ENCODE data around the gene ADAMTS3.

ADAMTS3 gene

DNA sequence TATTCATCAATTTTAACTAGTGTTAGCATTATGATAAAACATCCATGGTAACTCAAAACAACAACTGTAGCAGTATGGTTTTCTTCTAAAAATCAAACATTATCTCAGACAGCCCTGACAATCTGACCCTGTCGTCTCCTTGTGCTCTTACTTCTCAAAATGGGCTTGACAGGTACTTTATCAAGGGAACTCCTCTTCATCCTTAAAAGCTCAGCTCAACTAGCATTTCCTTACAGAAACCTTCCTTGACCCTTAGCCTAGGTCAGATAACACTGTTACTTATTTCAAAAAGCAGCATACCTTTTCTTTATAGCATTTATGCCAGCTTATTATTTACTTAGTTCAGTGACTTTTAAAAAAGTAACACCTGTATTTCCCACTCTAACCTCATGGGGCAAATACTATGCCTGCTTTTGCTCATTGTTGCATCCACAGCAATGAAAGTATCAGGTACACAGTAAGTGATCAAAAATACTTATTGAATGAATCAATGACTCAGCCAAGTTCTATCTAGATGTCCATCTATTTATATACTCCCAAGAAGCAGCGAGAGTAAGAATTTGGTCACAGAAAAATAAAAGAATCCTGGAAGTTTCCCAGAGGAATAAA, 41.9 kb downstream of the ADAMTS3 start:
- Histone ChIP-seq H3K4me2 (ENCODE audit: insufficient read depth, low read length, poor library complexity, severe bottlenecking) (no peak overlapping the region), H3K36me3 (replicated peaks in 1 of 2; ENCODE audit: control insufficient read depth in 2 of 2, insufficient read depth in 2 of 2, low read length in 2 of 2) (no peaks in the 10 kb centered on the region), H3K23ac (ENCODE audit: low read depth, low read length, poor library complexity) (no peak overlapping the region), H3K9ac (ENCODE audit: low read depth, low read length, poor library complexity) (no peak overlapping the region), H3K18ac (ENCODE audit: low read length) (no peak overlapping the region), H3K14ac (ENCODE audit: low read length) (no peak overlapping the region), H4K8ac (ENCODE audit: low read depth, low read length) (no peak overlapping the region), H3K4me3 (ENCODE audit: low read length in 2 of 2) (no peak overlapping the region), H2AK5ac (ENCODE audit: low read depth, low read length) (no peak overlapping the region), H2AFZ (ENCODE audit: low read length) (no peak overlapping the region), H4K91ac (ENCODE audit: low read depth, low read length, poor library complexity) (no peak overlapping the region), H3K9me3 (replicated peaks in 1 of 2; ENCODE audit: control insufficient read depth in 2 of 2, insufficient read depth in 1 of 2, low read depth in 1 of 2, low read length in 2 of 2) (no peaks in the 10 kb centered on the region), H2BK12ac (ENCODE audit: low read length) (no peak overlapping the region), H3K79me1 (ENCODE audit: low read depth, low read length) (no peaks in the 10 kb centered on the region), H2BK120ac (ENCODE audit: low read depth, low read length) (no peak overlapping the region), H2BK15ac (ENCODE audit: low read length) (no peak overlapping the region), H3K27me3 (ENCODE audit: control insufficient read depth in 3 of 3, insufficient read depth in 3 of 3, low read depth in 1 of 3, low read length in 3 of 3) (no peaks in the 10 kb centered on the region), H3K4me1 (ENCODE audit: control insufficient read depth in 2 of 2, insufficient read depth in 1 of 2, low read depth in 1 of 2, low read length in 2 of 2) (peaks cover 0 to 1% of the 10 kb centered on the region in 2 donors), H3K4ac (ENCODE audit: low read length) (no peak overlapping the region), H3K27ac (replicated peaks; ENCODE audit: low read length) (no peak overlapping the region), H2BK5ac (ENCODE audit: low read length) (no peak overlapping the region)
- WGBS, 2 donors (ENCODE audit: extremely low coverage in 2 of 2, insufficient read length in 2 of 2, insufficient replicate concordance in 1 of 2): no CpG with 5 or more reads among the region's 2 CpGs
- DNase-seq (ENCODE audit: low spot score): no peak

DNA sequence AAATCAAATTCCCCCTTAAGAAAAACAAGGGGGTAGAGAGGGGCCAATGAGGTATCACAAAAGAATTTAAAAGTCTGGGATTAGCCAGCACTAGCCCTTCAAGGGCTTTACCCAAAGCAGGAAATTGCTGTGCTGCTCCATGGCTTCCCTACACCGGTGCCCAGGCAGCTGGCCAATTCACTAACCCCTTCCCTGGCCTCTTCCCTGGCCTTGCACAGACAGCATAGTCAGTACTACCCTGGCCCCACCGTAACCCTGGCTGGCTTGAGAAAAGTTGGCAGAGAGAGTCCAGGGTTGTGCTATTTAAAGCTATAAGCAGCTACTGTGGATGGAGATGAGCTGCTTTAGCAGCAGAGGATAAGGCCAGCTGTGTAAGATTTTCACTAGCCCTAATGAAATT, 43.1 kb downstream of the ADAMTS3 start:
- no peak for DNase-seq (ENCODE audit: low spot score)
- Histone ChIP-seq H3K18ac (ENCODE audit: low read length) (no peak overlapping the region), H4K91ac (ENCODE audit: low read depth, low read length, poor library complexity) (no peak overlapping the region), H3K4me3 (ENCODE audit: low read length in 2 of 2) (no peak overlapping the region), H3K27ac (replicated peaks; ENCODE audit: low read length) (no peak overlapping the region), H3K27me3 (ENCODE audit: control insufficient read depth in 3 of 3, insufficient read depth in 3 of 3, low read depth in 1 of 3, low read length in 3 of 3) (no peaks in the 10 kb centered on the region), H2BK120ac (ENCODE audit: low read depth, low read length) (no peak overlapping the region), H3K4me2 (ENCODE audit: insufficient read depth, low read length, poor library complexity, severe bottlenecking) (no peak overlapping the region), H3K14ac (ENCODE audit: low read length) (no peak overlapping the region), H2BK15ac (ENCODE audit: low read length) (no peak overlapping the region), H3K36me3 (replicated peaks in 1 of 2; ENCODE audit: control insufficient read depth in 2 of 2, insufficient read depth in 2 of 2, low read length in 2 of 2) (no peaks in the 10 kb centered on the region), H2AFZ (ENCODE audit: low read length) (no peak overlapping the region), H3K23ac (ENCODE audit: low read depth, low read length, poor library complexity) (no peak overlapping the region), H2BK5ac (ENCODE audit: low read length) (no peak overlapping the region), H3K9me3 (replicated peaks in 1 of 2; ENCODE audit: control insufficient read depth in 2 of 2, insufficient read depth in 1 of 2, low read depth in 1 of 2, low read length in 2 of 2) (no peaks in the 10 kb centered on the region), H2AK5ac (ENCODE audit: low read depth, low read length) (no peak overlapping the region), H3K4me1 (ENCODE audit: control insufficient read depth in 2 of 2, insufficient read depth in 1 of 2, low read depth in 1 of 2, low read length in 2 of 2) (peaks cover 0 to 1% of the 10 kb centered on the region in 2 donors), H3K4ac (ENCODE audit: low read length) (no peak overlapping the region), H3K79me1 (ENCODE audit: low read depth, low read length) (no peaks in the 10 kb centered on the region), H3K9ac (ENCODE audit: low read depth, low read length, poor library complexity) (no peak overlapping the region), H2BK12ac (ENCODE audit: low read length) (no peak overlapping the region), H4K8ac (ENCODE audit: low read depth, low read length) (no peak overlapping the region)
- WGBS, 2 donors (ENCODE audit: extremely low coverage in 2 of 2, insufficient read length in 2 of 2, insufficient replicate concordance in 1 of 2): no CpG with 5 or more reads among the region's 2 CpGs

DNA sequence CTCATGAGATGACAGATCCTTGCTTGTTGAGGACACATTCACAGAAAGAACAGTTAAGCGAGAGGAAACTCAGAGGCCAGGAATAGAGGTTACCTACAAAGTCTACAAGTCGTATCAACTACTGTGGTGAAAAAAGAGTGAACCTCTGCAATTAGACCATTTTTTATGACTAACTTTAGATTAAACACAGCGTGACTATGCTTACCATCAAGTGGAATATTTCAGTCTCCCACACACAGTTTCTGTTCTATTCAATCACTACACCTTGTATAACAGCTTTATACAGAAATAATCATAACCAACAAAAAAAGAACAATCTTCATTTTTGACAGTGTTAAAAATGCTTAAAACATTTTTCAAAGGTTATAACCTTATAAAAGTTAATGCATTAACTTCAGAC, 46.6 kb downstream of the ADAMTS3 start:
- Histone ChIP-seq H3K18ac (ENCODE audit: low read length) (no peak overlapping the region), H2AFZ (ENCODE audit: low read length) (no peak overlapping the region), H2AK5ac (ENCODE audit: low read depth, low read length) (no peak overlapping the region)

DNA sequence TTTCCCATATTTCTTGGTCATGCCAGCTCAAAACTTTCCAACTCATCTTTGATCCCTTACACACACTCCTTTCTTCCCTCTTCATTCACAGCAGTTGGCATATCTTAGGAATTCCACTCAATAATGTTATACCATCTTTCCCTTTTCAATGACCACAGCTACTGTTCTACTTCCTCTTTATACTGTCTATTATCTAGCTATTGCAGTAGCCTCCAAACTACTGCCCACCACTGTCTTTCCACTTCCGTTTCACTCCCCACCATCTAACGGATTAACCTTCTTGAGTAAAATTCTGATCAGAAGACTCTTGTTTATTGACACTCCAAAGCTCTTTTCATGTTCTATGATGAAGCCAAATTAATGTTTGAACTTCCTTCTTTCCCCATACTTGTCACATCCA, 55.8 kb downstream of the ADAMTS3 start:
- Histone ChIP-seq H3K27me3 (ENCODE audit: control insufficient read depth in 3 of 3, insufficient read depth in 3 of 3, low read depth in 1 of 3, low read length in 3 of 3) (no peaks in the 10 kb centered on the region), H3K4me2 (ENCODE audit: insufficient read depth, low read length, poor library complexity, severe bottlenecking) (no peak overlapping the region), H3K36me3 (replicated peaks in 1 of 2; ENCODE audit: control insufficient read depth in 2 of 2, insufficient read depth in 2 of 2, low read length in 2 of 2) (no peaks in the 10 kb centered on the region), H3K79me1 (ENCODE audit: low read depth, low read length) (no peaks in the 10 kb centered on the region), H4K91ac (ENCODE audit: low read depth, low read length, poor library complexity) (no peak overlapping the region), H2AFZ (ENCODE audit: low read length) (no peak overlapping the region), H2AK5ac (ENCODE audit: low read depth, low read length) (no peak overlapping the region), H2BK12ac (ENCODE audit: low read length) (no peak overlapping the region), H3K14ac (ENCODE audit: low read length) (no peak overlapping the region), H3K4ac (ENCODE audit: low read length) (no peak overlapping the region), H3K9me3 (replicated peaks in 1 of 2; ENCODE audit: control insufficient read depth in 2 of 2, insufficient read depth in 1 of 2, low read depth in 1 of 2, low read length in 2 of 2) (no peaks in the 10 kb centered on the region), H3K4me3 (ENCODE audit: low read length in 2 of 2) (no peak overlapping the region), H3K4me1 (ENCODE audit: control insufficient read depth in 2 of 2, insufficient read depth in 1 of 2, low read depth in 1 of 2, low read length in 2 of 2) (no peaks in the 10 kb centered on the region), H4K8ac (ENCODE audit: low read depth, low read length) (no peak overlapping the region), H2BK120ac (ENCODE audit: low read depth, low read length) (no peak overlapping the region), H3K23ac (ENCODE audit: low read depth, low read length, poor library complexity) (no peak overlapping the region), H2BK5ac (ENCODE audit: low read length) (no peak overlapping the region), H3K18ac (ENCODE audit: low read length) (no peak overlapping the region), H2BK15ac (ENCODE audit: low read length) (no peak overlapping the region), H3K9ac (ENCODE audit: low read depth, low read length, poor library complexity) (no peak overlapping the region), H3K27ac (replicated peaks; ENCODE audit: low read length) (no peak overlapping the region)
- no peak for DNase-seq (ENCODE audit: low spot score)
- WGBS, 2 donors (ENCODE audit: extremely low coverage in 2 of 2, insufficient read length in 2 of 2, insufficient replicate concordance in 1 of 2): no CpG with 5 or more reads among the region's 2 CpGs

More for the DNA sequence above, 46.6 kb downstream of the ADAMTS3 start:
- Histone ChIP-seq H3K79me1 (ENCODE audit: low read depth, low read length) (no peaks in the 10 kb centered on the region), H2BK120ac (ENCODE audit: low read depth, low read length) (no peak overlapping the region), H3K23ac (ENCODE audit: low read depth, low read length, poor library complexity) (no peak overlapping the region), H3K9me3 (replicated peaks in 1 of 2; ENCODE audit: control insufficient read depth in 2 of 2, insufficient read depth in 1 of 2, low read depth in 1 of 2, low read length in 2 of 2) (no peaks in the 10 kb centered on the region), H3K4me2 (ENCODE audit: insufficient read depth, low read length, poor library complexity, severe bottlenecking) (no peak overlapping the region), H3K4me3 (ENCODE audit: low read length in 2 of 2) (no peak overlapping the region), H3K4ac (ENCODE audit: low read length) (no peak overlapping the region), H3K4me1 (ENCODE audit: control insufficient read depth in 2 of 2, insufficient read depth in 1 of 2, low read depth in 1 of 2, low read length in 2 of 2) (peaks cover 0 to 1% of the 10 kb centered on the region in 2 donors), H3K36me3 (replicated peaks in 1 of 2; ENCODE audit: control insufficient read depth in 2 of 2, insufficient read depth in 2 of 2, low read length in 2 of 2) (no peaks in the 10 kb centered on the region), H2BK15ac (ENCODE audit: low read length) (no peak overlapping the region), H3K9ac (ENCODE audit: low read depth, low read length, poor library complexity) (no peak overlapping the region), H4K8ac (ENCODE audit: low read depth, low read length) (no peak overlapping the region), H2BK5ac (ENCODE audit: low read length) (no peak overlapping the region), H4K91ac (ENCODE audit: low read depth, low read length, poor library complexity) (no peak overlapping the region), H3K27ac (replicated peaks; ENCODE audit: low read length) (no peak overlapping the region), H3K27me3 (ENCODE audit: control insufficient read depth in 3 of 3, insufficient read depth in 3 of 3, low read depth in 1 of 3, low read length in 3 of 3) (no peaks in the 10 kb centered on the region), H2BK12ac (ENCODE audit: low read length) (no peak overlapping the region), H3K14ac (ENCODE audit: low read length) (no peak overlapping the region)
- DNase-seq (ENCODE audit: low spot score): no peak
- WGBS, 2 donors (ENCODE audit: extremely low coverage in 2 of 2, insufficient read length in 2 of 2, insufficient replicate concordance in 1 of 2): no CpG with 5 or more reads among the region's 3 CpGs
